Natural killer cell (primary cell): Measurements from ENCODE around the gene RFNG. TPM values are rescaled to one million over a fixed set of nuclear protein-coding genes. Genes with fewer than 3 reads are reported as not detected.

ENCODE experiments used
- ATAC-seq, 3 donors: fragments of 150-1000 bp in 2 of 3; fragments of 200-7000 bp in 1 of 3; cut with Tn5 transposase; 1 replicate in 1 of 3; 2 replicates in 2 of 3; pipeline ENCODE4 v1.10.0; 2021; ENCODE audit warnings: mild to moderate bottlenecking in 2 of 3, moderate library complexity in 2 of 3
- DNase-seq, 2 donors: peaks; one replicate each; pipeline versions ENCODE4 v3.0.0 to v3.0.0-alpha.2; 2013 to 2021; ENCODE audit warnings: mixed read lengths in 1 of 2
- H3K27ac ChIP-seq: one replicate; pipeline ENCODE4 v1.5.1; 2013; ENCODE audit warnings: mild to moderate bottlenecking, low read length
- H3K27me3 ChIP-seq: one replicate; pipeline ENCODE4 v1.6.1; 2013; ENCODE audit warnings: low read length; ENCODE audit not compliant: control insufficient read depth, insufficient read depth
- H3K36me3 ChIP-seq: one replicate; pipeline ENCODE4 v1.6.1; 2013; ENCODE audit warnings: low read length; ENCODE audit not compliant: control insufficient read depth, insufficient read depth
- H3K4me1 ChIP-seq: one replicate; pipeline ENCODE4 v1.6.1; 2013; ENCODE audit warnings: low read length; ENCODE audit not compliant: control insufficient read depth, insufficient read depth
- H3K4me3 ChIP-seq: one replicate; pipeline ENCODE4 v1.5.1; 2013; ENCODE audit warnings: low read length
- H3K9me3 ChIP-seq: one replicate; pipeline ENCODE4 v1.6.1; 2013; ENCODE audit warnings: low read length; ENCODE audit not compliant: control insufficient read depth, insufficient read depth
- H3K27ac Mint-ChIP-seq, 2 donors: one replicate each; pipeline ENCODE4 v1.8.0; 2022; ENCODE audit warnings: mild to moderate bottlenecking in 2 of 2, mixed read lengths in 2 of 2, moderate library complexity in 1 of 2
- H3K27me3 Mint-ChIP-seq, 2 donors: one replicate each; pipeline ENCODE4 v1.8.0; 2022; ENCODE audit warnings: low read depth in 2 of 2, mixed read lengths in 2 of 2
- H3K36me3 Mint-ChIP-seq: one replicate; pipeline ENCODE4 v1.8.0; 2022; ENCODE audit warnings: mixed read lengths
- H3K4me1 Mint-ChIP-seq, 2 donors: one replicate each; pipeline ENCODE4 v1.8.0; 2022; ENCODE audit warnings: mixed read lengths in 2 of 2
- H3K4me3 Mint-ChIP-seq: one replicate; pipeline ENCODE4 v1.8.0; 2022; ENCODE audit warnings: mild to moderate bottlenecking, moderate library complexity, mixed read lengths
- H3K9me3 Mint-ChIP-seq, 2 donors: one replicate each; pipeline ENCODE4 v1.8.0; 2022; ENCODE audit warnings: mixed read lengths in 2 of 2
- WGBS: methylation state at CpG from one replicate; pipeline ENCODE4 v1.1.7; 2013; ENCODE audit warnings: missing lambda C conversion rate; ENCODE audit not compliant: insufficient coverage; 5-methylcytosine and 5-hydroxymethylcytosine counted together
- intact Hi-C: fragments of 100-400 bp; cut with micrococcal nuclease; formaldehyde crosslinking; loops from one replicate; pipeline ENCODE4 v1.14.2; 2022
- total RNA-seq, 4 donors: library from RNA; stranded (reverse); fragments of 120-200 nt in 1 of 4; gene quantifications; one replicate each; pipeline versions ENCODE4 v1.2.3 to v1.2.4, GENCODE V29; 2013 to 2022
- TF ChIP-seq, protein P1 (sequence below): fragments of 200-600 bp; IDR thresholded peaks from one replicate; pipeline ENCODE4 v1.8.0; 2022; ENCODE audit warnings: antibody characterized with exemption

RFNG gene
- total RNA-seq, 3 donors from 2014 or later (not counting 1 experiment from before 2014, with no cell fraction given), result 22.7 to 26.7 (median 23.2) TPM

DNA sequence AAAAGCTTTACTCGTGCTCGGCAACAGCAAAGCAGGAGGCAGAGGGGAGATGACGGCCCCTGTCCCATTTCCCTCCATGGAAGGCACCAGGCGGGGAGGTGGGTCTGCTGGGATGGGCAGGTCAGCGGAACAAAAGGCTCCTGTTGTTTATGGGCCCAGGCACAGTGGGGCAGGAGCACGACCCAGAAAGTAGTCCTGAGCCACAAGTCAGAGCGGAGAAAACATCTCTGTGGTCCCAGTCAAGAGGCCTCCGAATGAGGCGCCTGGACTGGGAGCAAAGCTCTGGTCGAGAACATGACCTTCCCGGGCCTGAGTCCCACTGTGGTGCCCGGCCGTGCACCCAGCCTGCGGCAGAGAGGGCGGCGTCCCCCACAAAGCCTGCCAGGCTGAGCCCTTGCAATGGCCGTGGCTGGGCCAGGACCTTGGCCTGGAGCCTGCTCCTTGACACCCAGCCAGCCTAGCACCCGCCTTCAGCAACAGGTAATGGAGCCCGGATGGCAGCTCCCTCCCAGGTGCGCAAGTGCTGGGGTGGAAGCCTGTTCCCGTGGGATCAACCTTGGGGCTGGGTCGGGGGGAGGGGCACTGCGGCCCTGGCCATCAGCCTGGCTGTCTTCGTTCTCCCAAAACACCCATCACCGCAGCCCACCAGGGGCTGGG is 3.6 kb downstream of the RFNG start:
- Histone ChIP-seq H3K4me3 (no peak overlapping the region), H3K36me3 (no peaks in the 10 kb centered on the region), H3K27ac (no peak overlapping the region), H3K27me3 (no peaks in the 10 kb centered on the region), H3K9me3 (no peaks in the 10 kb centered on the region), H3K4me1 (peaks cover 20% of the 10 kb centered on the region)
- no peak overlapping the region for H3K4me3 Mint-ChIP-seq
- no peaks in the 10 kb centered on the region for H3K27me3 Mint-ChIP-seq
- 96% methylated on average over 24 of the region's 25 CpGs for WGBS
- H3K27ac Mint-ChIP-seq, result no peak overlapping the region
- DNase-seq (no peak), ATAC-seq (no peak)
- TF ChIP-seq, protein P1, sequence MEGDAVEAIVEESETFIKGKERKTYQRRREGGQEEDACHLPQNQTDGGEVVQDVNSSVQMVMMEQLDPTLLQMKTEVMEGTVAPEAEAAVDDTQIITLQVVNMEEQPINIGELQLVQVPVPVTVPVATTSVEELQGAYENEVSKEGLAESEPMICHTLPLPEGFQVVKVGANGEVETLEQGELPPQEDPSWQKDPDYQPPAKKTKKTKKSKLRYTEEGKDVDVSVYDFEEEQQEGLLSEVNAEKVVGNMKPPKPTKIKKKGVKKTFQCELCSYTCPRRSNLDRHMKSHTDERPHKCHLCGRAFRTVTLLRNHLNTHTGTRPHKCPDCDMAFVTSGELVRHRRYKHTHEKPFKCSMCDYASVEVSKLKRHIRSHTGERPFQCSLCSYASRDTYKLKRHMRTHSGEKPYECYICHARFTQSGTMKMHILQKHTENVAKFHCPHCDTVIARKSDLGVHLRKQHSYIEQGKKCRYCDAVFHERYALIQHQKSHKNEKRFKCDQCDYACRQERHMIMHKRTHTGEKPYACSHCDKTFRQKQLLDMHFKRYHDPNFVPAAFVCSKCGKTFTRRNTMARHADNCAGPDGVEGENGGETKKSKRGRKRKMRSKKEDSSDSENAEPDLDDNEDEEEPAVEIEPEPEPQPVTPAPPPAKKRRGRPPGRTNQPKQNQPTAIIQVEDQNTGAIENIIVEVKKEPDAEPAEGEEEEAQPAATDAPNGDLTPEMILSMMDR, result no peak
- intact Hi-C loops, result no loop called here
- H3K36me3 Mint-ChIP-seq, result no peaks in the 10 kb centered on the region
- no peaks in the 10 kb centered on the region for H3K9me3 Mint-ChIP-seq
- H3K4me1 Mint-ChIP-seq, result peaks cover 0 to 11% of the 10 kb centered on the region in 2 donors

DNA sequence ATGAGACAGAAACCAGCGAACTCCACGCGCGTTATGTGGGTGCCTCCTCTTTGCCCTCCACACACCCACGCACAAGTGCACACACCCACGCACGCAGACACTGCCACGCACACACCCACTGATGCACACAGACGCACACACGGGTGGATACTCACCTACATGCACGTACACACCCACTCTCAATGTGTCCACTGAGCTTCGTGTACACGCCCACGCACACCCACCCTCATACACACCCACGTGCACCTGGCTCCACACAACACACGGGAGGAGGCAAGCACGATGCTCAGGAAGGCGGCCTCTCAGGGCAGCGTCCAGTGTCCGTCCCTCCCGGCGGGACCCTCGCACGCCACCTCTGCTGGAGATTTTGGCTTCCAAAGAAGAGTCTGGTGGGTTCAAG is 4.2 kb downstream of the RFNG start:
- Mint-ChIP-seq H3K4me1 (peaks cover 0 to 11% of the 10 kb centered on the region in 2 donors), H3K36me3 (no peaks in the 10 kb centered on the region), H3K9me3 (no peaks in the 10 kb centered on the region), H3K27ac (no peak overlapping the region), H3K4me3 (no peak overlapping the region), H3K27me3 (no peaks in the 10 kb centered on the region)
- no peak for DNase-seq
- H3K27me3 ChIP-seq, result no peaks in the 10 kb centered on the region
- ATAC-seq, result no peak
- H3K36me3 ChIP-seq, result no peaks in the 10 kb centered on the region
- peaks cover 14% of the 10 kb centered on the region for H3K4me1 ChIP-seq
- 92% methylated on average over 24 of the region's 24 CpGs for WGBS
- H3K4me3 ChIP-seq, result no peak overlapping the region
- H3K27ac ChIP-seq, result no peak overlapping the region
- H3K9me3 ChIP-seq, result no peaks in the 10 kb centered on the region
- intact Hi-C loops, result no loop called here
- TF ChIP-seq, protein P1, result no peak

DNA sequence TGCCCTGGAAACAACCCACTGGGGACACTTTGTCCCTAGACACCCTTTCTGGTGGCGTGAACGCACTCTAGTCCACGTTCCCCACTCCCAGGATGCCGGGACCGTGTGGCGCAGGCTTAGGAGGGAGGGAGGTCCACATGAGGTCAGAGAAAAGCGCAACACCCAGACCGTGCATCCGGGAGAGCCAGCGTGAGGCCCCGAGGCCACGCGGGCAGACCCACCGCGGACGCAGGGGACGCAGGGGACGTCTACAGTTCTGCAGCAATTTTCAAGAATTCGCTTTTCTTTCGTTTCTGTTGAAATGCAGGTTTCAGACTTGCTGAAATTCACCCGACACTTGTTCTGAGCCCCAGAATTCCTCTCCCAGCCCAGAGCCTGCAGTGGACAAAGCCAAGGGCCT is 4.7 kb downstream of the RFNG start:
- ATAC-seq (no peak), DNase-seq (no peak)
- Histone ChIP-seq H3K9me3 (no peaks in the 10 kb centered on the region), H3K36me3 (no peaks in the 10 kb centered on the region), H3K4me1 (peaks cover 10% of the 10 kb centered on the region), H3K4me3 (no peak overlapping the region), H3K27me3 (no peaks in the 10 kb centered on the region), H3K27ac (no peak overlapping the region)
- no peak overlapping the region for H3K4me3 Mint-ChIP-seq
- intact Hi-C loops, result no loop called here
- no peaks in the 10 kb centered on the region for H3K36me3 Mint-ChIP-seq
- H3K27ac Mint-ChIP-seq, result no peak overlapping the region
- H3K27me3 Mint-ChIP-seq, result no peaks in the 10 kb centered on the region
- peaks cover 0 to 11% of the 10 kb centered on the region in 2 donors for H3K4me1 Mint-ChIP-seq
- no peaks in the 10 kb centered on the region for H3K9me3 Mint-ChIP-seq
- TF ChIP-seq, protein P1, result no peak
- 96% methylated on average over 21 of the region's 21 CpGs for WGBS

DNA sequence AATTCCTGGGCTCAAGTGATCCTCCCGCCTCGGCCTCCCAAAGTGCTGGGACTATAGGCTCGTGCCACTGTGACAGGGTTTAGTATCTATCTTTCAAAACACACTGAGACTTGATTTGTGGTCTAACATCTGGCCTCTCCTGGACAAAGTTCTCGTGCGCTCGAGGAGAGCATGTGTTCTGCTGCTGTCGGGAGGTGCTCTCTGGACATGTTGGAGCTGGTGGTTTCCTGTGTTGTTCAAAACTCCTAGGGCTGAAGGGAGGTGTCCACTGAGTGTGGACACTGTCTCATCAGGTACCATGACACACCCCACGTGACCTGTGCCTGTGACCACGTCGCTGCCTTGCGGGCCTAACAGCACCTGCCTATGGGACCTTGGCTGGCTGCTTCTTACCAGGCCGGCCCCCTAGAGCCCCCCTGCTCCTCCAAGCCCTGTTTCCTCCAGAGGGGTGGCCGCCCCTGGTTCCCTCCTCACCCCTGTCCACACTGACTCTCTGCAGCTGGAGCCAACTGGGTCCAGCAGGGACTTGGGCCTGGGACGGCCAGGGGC is 5.6 kb downstream of the RFNG start:
- Histone ChIP-seq H3K36me3 (no peaks in the 10 kb centered on the region), H3K9me3 (no peaks in the 10 kb centered on the region), H3K27ac (no peak overlapping the region), H3K27me3 (no peaks in the 10 kb centered on the region), H3K4me3 (no peak overlapping the region), H3K4me1 (peaks cover 9% of the 10 kb centered on the region)
- H3K27me3 Mint-ChIP-seq, result no peaks in the 10 kb centered on the region
- peaks cover 0 to 10% of the 10 kb centered on the region in 2 donors for H3K4me1 Mint-ChIP-seq
- no peak overlapping the region for H3K4me3 Mint-ChIP-seq
- DNase-seq (no peak), ATAC-seq (no peak)
- whole genome bisulfite sequencing, result 91% methylated on average over 14 of the region's 14 CpGs
- TF ChIP-seq, protein P1, result no peak
- intact Hi-C loops, result no loop called here
- H3K36me3 Mint-ChIP-seq, result no peaks in the 10 kb centered on the region
- no peaks in the 10 kb centered on the region for H3K9me3 Mint-ChIP-seq
- H3K27ac Mint-ChIP-seq, result no peak overlapping the region
